Activated CD4-positive, alpha-beta T cell treated with anti-CD3 and anti-CD28 coated beads, Interleukin-2, Interleukin-4, amounts not matched to agents 100 ng/mL and 50 ng/mL, durations not matched to agents 16 hours and 8 hours (primary cell): ENCODE results near the gene IARS1.

Experiments
- DNase-seq: peaks from one replicate; pipeline ENCODE4 v3.0.0-alpha.2; 2020; ENCODE audit warnings: low spot score

IARS1 gene

DNA sequence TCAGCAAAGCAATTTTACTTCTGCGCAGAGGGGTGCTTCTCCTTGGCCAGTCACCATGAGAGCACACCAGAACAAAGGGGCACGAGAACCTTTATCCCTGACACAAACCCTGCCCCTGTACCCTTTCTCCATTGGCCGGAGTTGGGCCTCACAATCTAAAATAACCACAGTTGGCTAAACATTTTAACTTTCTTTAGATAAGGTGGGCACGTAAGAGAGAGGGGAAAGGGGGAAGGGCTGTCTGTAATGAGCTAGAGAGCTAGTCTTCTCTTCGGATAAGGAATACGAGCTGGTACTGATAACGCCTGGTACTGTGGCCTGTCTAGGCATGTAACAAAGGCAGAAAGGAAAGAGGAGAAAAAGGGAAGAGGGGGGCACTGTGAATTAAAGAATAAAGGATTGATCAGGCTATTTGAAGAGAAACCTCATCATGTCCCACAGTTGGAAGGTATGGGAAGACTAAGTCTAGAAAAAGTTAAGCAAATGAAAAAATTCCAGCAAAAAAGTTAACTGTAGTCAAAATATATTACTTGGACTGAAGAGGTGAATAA is 1.8 kb upstream of the IARS1 start:
- DNase-seq = no peak

DNA sequence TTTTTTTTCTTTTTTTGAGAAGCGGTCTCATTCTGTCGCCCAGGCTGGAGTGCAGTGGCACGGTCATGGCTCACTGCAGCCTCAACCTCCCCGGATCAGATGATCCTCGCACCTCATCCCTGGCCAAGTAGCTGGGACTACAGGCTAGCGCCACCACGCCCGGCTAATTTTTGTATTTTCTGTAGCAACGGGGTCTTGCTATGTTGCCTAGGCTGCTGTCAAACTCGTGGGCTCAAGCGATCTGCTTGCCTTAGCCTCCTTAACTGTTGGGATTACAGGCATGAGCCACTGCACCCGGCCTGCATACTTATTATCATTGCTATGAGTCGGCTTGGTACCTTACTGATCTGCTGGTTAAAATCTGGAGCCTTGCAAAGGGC is 790 bp upstream of the IARS1 start:
- no peak for DNase-seq

DNA sequence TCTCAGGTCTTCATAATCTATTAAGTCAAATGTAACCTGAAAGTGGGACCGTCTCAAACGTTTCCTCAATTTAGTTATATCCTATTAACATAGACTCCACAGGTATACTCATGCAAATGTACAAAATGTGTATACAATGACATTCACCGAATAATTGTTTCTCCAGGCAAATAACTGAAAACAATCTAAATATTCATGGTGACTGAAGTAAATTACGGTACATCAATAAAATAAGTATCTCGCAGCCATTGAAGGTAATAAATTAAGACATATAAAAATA is 482 bp downstream of the IARS1 start:
- no peak for DNase-seq

DNA sequence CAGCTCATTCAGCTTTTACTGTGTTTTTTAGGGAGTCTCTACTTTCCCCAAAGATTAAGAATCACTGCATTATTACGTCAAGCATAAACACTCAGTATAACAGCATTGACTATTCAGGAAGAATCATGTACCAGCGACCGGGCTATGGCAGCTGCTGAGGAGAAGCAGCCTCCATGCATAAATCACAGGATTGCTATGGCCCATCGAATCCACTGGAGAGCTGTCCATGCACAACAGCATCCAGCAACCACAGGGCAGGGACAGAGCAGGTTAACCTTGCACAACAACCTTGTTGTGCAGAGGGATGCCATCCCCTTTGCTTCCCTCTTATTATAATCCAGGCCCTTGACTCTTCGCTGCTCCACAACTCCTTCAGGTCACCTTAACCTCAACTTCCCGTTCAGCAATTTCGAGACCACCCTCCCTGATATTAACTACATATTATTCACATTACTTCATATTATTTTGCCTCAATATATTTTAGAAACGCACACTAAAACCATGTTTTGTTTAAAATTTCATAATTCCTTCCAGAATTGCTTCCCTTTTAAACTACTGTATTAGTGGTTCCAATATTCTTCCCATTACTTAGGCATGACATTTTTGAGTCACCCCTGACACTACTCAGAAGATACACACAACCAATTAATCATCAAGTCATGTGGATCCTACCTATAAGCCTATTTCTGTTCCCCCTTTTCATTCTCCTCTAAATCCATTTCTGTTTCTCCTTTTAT is 991 bp downstream of the IARS1 start:
- no peak for DNase-seq

DNA sequence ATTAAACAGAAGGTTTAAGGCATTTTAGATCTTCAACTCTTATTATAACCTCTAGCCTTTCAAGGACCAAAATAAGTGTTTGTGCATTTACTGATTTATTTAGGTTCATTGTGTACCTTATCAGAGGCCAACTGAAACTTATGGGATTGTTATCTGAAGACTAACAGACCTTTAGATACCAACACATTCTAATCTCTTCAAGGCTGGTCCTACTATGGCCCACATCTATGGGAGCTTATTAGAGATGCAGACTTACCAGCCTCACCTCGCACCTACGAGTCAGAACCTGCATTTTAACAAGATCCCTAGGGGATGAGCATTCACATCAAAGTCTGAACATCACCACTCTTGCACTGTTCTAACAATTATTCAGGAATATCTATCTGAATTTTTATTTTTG is 1.9 kb downstream of the IARS1 start:
- DNase-seq = no peak

DNA sequence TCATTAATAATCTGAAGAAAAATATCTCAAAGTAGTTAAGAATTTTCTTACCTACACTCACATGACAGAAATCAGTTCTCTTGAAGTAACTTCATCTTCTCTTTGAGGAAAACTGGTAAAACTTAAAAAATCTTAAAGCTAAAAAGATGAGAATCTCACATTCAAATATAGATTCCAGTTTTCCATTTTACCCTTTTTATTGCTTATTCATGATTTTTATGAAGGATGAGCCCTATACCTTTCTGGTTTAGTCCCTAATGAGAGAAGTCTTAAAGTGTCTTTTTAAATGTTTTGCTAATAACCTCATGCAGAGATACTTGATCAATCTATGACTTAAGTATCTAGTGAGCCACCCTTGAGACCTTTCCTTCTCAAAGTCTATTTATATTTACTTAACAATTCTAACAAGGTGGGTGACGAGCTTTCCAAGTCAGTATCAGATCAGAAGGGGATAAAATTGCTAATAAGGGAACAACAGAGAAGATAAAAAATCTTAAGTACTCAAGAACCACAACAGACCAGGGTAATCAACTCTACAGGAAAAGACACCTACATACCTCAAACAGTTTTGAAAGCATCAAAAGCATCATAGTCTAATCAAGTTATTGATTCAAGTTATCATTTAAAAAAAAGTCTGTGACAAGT is 2.6 kb downstream of the IARS1 start:
- DNase-seq = no peak

DNA sequence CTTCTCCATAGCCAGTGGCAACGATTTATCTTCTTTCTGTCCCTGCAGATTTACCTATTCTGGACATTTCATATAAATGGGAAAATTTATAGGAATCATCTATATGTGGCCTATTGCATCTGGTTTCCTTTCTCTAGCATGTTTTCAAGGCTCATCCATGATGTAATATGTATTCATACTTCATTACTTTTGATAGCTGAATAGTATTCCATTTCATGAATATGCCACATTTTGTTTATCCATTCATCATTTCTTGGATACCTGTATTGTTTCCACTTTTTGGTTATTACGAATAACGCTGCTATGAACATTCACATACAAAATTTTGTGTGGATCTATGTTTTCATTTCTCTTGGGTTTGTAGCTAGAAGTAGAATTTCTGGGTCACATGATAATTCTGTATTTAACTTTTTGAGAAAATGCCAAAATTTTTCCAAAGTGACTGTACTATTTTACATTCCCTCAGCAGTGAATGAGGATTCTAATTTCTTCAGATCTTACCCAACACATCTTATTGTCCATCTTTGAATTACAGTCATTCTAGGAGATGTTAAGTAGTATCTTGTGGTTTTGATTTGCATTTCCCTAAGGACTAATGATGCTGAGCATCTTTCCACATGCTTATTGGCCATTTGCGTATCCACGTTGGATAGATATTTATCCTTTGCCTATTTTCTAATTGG is 3.6 kb downstream of the IARS1 start:
- DNase-seq = no peak

DNA sequence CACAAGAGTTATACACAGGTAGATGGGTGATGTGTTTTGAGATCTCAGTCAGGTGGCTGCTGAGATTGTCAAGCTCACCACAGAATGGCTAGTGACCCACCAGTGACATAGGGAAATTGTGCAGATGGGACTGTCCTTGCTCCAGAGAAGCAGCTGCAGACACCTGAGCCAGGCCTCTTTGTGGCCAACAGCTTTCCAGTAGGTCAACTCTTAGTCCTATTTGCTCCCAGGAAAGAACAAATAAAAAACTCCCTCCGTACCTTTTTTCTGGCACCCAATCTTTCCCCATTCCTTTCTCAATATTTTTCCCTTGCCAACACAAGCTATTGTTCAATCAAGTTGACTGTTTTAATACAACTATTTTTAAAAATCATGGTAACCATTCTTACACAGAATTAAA is 14.2 kb downstream of the IARS1 start:
- DNase-seq = no peak

DNA sequence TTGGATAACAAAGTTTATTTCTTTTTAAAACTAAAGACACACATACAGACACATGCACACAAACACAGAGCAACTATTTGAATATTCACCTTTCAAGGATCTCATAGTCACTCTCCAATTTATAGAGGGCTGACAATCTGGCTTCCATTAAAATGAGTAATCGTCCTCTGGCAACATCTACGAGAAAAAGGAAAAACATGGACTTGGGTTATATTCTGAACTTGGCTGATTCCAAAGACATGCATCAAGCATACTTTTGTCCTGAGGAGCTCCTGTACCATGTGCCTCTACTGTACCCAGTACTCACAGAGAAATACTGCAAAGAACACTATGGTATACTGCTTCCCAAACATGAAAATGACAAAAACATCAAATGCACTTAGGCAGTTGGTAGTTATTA is 15.4 kb downstream of the IARS1 start:
- DNase-seq = no peak

DNA sequence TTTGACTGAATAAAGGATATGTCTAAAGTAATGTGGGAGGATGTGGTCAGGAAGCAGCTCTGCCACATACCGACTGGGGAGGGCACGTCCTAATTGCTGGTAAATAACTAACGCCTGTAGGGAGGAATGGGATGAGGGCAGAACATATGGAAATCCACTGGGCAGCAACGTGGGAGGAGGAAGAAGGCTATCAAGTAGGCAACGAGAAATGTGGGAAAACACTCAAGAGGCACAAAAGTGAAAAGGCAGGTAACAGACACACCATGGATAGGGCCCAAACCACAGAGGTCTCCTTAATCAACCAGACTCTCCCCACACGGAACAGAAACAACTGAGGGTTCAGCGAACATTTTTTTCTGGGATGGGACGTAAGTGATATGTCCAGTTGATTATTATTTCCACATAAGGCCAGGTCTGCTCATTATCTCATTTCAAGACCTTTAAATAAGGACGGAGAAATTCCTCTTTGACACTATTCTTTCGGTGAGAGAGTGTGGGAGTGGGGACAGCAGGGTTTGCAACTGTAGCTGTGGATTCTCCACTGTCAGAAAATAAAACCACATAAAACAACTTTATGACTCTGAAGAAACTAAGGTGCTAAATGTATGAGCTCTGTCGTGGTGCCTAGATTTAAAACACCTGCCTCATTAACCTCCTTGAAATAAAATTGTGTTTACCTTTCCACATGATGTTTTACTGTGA is 17.0 kb downstream of the IARS1 start:
- no peak for DNase-seq

DNA sequence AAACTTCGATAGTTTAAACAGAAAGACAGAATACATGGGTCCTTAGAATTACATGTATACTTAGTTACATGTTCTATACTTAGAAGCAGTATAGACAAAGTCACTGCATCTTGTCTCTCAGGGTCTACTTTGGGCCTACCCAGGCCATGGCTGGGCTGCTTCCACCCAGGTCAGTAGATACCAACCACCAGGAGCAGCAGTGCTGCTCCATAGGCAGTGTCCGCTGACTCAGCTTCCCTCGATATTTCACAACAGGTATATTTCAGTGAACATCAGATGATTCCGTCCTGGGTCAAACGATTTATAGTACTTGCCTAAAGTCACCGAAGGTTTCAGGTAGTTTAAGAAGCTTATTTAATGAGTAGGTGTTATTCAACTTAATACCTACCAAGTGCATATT is 18.0 kb downstream of the IARS1 start:
- DNase-seq = no peak

DNA sequence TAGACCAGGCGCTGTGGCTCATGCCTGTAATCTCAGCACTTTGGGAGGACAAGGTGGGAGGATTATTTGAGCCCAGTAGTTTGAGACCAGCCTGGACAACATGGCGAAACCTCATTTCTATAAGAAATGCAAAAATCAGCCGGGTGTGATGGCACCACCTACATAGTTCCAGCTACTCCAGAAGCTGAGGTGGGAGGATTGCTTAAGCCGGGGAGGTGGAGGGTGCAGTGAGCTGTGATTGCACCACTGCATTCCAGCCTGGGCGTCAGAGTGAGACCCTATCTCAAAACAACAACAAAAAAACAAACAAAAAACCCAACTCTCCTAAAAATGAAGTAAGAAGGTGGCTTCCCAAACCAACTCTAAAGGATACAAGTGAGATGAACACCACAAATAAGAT is 23.0 kb downstream of the IARS1 start:
- DNase-seq = no peak

DNA sequence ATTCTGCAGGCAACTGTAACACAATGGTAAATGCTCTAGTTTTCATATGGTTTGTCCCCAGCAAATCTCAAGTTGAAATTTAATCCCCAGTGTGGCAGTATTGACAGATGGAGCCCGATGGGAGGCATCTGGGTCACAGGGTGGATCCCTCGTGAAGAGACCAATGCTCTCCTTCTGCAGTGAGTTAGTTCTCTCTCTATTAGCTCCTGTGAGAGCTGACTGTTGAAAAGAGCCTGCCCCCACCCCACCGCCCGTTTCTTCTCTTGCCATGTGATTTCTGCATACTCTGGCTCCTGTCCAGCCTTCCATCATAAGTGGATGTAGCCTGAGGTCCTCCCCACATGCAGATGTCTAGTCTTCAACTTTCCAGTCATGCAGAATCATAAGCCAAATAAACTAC is 27.0 kb downstream of the IARS1 start:
- no peak for DNase-seq

DNA sequence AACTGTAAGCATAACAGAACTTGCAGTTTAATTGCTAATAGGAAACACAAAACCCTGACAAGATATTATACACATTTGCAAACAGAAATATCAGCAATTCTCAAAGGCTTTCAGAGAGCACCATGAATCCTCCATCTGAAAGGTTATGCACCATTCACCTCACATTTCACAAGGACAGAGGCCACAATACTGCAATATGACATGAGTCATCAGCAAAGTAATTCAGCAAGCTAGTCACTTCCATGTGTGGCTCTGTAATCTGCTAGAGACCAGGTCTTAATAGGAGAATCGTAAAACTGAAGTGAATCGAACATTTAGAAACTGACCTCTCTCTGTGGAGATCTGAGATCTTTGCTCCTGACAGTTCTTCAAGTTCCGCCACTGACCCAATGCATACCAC is 28.3 kb downstream of the IARS1 start:
- no peak for DNase-seq

DNA sequence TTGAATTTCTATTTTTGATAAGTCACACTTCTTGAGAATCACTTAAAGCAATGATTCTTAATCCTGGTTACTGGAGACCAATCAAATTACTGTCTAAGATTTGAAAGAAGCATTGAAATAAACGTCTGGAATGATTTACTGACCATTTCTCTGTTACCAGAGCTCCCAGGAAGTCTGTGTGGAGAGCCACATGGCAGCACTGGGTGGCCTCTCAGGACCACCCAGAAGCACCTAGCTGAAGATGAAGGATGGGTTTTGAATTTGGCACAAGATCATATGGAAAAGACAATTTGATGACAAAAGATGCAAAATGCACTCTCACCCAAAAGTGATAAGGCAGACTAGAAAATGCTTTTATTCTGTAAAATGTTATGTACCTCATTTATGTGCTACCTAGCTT is 30.4 kb downstream of the IARS1 start:
- no peak for DNase-seq

DNA sequence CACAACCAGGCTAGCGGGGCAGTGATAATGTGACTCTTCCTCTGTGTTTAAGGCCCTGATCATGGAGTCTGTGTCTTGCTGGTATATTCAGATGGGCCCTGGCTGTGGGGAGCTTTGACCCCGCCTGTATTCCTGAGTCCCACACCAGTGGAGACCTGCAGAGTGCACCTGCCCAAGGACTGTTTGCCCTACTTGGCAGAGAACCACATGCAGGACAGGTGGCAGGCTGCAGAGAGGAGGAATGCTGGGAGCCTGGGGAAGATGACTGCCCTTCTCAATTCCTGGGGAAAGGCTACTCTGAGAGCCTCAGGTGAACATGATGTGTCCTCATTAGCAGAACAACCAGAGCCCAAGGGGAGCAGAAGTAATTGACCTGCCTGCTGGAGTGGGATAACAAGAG is 36.2 kb downstream of the IARS1 start:
- DNase-seq = no peak

DNA sequence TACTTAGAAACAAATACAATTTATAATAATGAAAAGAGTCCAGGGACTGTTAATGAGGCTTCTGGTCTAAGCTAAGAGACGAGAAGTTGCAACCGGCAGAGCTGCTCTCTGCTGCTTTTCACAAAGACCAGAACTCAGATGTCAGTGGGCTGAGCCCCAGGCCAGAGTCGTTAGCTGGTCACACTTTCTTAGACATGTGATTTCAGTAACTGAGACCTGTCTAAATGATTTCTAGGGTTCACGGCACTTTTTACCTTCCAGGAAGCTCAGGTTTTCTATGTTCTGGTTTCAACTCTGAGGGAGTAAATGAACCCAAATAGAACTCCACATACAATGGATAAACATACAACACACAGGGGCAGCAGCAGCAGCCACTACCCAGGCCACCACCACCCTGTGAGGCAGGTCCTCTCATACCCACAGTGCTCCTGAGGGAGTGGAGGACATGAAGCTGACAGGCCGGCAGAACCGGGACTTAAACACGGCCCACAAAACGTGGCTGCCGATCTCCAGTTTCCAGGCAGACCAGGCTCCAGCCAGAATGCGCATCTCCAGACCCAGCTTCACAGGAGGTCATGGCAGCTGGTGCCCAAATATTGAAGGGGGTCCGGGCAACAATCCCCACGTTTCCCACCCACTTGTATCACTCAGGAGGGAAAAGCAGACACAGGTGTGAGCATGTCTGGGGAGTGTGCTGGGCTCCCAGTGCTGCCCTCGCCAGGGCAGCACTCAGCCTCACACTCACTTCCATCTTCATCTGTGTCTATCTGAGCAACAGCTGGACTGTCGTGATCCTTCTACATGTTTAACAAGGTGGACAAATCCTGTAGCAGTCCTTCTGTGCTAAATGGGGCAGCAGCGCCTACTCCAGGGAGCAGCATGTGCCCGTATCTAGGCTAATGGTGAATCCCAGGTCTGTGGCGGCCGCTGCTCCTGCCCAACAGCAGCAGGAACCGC is 38.8 kb downstream of the IARS1 start:
- DNase-seq = no peak

DNA sequence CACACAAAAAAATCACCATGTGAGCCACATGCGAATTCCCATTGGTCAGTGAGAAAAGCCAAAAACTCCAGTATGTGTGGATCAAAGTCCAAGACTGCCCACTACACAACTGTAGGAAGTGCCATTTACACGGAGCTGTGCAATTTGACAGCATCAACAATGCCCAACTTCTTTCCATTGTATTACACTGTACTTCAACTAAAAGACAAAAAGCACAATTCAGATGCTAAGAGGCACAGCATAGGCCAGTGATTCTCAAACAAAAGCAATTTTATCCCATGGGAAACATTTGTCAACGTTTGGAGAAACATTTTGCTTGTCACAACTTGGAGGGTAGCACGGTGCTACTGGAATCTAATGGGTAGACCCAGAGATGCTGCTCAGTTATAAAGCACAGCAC is 39.8 kb downstream of the IARS1 start:
- DNase-seq = no peak

DNA sequence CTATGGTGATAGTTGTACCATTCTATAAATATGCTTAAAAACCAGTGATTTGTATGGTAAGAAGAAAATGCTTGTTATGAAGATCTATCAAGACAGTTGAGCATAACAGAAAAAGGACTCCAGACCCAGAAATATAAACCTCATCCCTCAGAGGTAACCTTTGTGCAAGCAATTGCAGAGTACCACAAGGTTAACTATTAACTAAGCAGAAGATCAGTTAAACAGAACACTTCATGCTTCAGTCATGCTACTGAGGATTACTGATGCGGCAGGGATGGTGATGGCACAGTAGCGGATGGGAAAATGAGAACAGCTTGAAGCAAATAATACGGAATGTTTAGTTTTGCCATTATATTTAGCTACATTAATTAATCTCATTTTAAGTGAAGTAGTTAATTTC is 45.5 kb downstream of the IARS1 start:
- DNase-seq = no peak

DNA sequence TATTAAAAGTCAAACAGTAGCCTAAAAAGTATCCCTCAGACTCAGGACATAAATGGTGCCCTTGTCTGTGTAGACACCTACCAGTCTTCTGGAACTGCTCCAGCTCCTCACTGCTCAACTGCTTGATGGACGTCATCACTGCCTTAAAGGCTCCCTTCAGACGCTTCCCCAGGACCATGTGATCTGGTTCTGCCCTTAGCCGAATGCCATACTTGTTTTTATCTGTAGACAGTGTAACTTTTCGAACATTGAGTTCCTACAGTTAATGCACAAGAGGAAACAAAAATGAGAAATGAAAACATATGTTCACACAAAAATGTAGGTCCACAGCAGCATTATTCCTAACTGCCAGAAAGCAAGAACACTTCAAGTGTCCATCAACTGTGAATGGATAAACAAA is 46.2 kb downstream of the IARS1 start:
- no peak for DNase-seq

DNA sequence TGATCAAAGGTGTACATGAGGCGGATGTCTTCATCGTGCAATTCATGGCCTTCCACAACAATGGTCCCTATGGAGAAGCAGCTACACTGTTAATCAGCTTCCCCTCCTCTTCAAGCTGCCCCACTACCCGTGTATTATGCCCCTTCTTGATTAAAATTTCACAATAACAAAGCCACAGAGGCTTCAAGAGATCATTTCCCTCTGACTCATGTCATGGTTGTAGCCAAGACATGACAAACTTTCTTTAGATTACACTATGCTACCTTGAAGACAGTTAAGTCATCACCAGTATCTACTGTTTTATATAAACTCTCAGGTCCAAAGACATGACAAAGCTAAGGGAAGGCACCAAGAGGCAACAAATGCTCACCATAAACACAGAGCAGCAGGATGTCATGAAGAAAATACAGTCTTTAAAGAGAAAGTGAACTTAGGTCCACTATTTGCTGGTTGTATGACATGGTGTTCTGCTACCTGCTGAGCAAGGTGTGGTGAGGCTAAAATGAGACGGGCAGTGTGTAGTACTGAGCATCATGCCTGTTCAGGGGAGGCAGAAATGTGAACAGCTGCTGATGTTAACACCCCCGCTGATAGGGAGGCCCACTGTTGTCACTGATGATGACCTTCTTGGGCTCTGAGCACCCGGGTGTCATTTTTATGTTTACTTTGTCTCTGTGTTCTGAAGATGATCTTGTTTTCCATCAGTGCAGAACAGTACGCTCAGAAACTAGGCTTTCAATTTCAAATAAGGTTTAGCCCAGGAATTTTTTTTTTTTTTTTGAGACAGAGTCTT is 48.3 kb downstream of the IARS1 start:
- no peak for DNase-seq
